Parathyroid adenoma (tissue), 2 donors: ENCODE results near the gene BRMS1L.

ENCODE experiments used
- H2AFZ ChIP-seq: fragments of 300-600 bp; sonication (generic); one replicate; pipeline ENCODE4 v1.7.0; 2017; ENCODE audit warnings: antibody characterized with exemption, mild to moderate bottlenecking
- H3K27ac ChIP-seq: fragments of 300-600 bp; sonication (generic); one replicate; pipeline ENCODE4 v1.7.0; 2017
- H3K27me3 ChIP-seq: fragments of 300-600 bp; sonication (generic); one replicate; pipeline ENCODE4 v1.7.0; 2017; ENCODE audit warnings: low read length; ENCODE audit not compliant: control insufficient read depth, insufficient read depth
- H3K36me3 ChIP-seq: fragments of 300-600 bp; sonication (generic); one replicate; pipeline ENCODE4 v1.7.0; 2017; ENCODE audit warnings: low read length; ENCODE audit not compliant: control insufficient read depth, insufficient read depth
- H3K4me1 ChIP-seq: fragments of 300-600 bp; sonication (generic); one replicate; pipeline ENCODE4 v1.7.0; 2017; ENCODE audit warnings: control low read depth
- H3K4me2 ChIP-seq: fragments of 300-600 bp; sonication (generic); one replicate; pipeline ENCODE4 v1.7.0; 2017; ENCODE audit warnings: low read length
- H3K4me3 ChIP-seq: fragments of 300-600 bp; sonication (generic); one replicate; pipeline ENCODE4 v1.7.0; 2017; ENCODE audit warnings: low read depth, low read length
- H3K79me2 ChIP-seq: fragments of 300-600 bp; sonication (generic); one replicate; pipeline ENCODE4 v1.7.0; 2017; ENCODE audit warnings: control low read depth
- H3K9ac ChIP-seq: fragments of 300-600 bp; sonication (generic); one replicate; pipeline ENCODE4 v1.7.0; 2017; ENCODE audit warnings: mild to moderate bottlenecking
- H3K9me3 ChIP-seq: fragments of 300-600 bp; sonication (generic); one replicate; pipeline ENCODE4 v1.7.0; 2017; ENCODE audit warnings: low read length; ENCODE audit not compliant: control insufficient read depth
- CTCF ChIP-seq: fragments of 300-600 bp; sonication (generic); IDR thresholded peaks from one replicate; pipeline ENCODE4 v1.7.0; 2017; ENCODE audit warnings: antibody characterized with exemption, mild to moderate bottlenecking
- donor health status: primary hyperparathyroidism.

Gene BRMS1L

GRCh38 chr14:35900741-35901140 lies 74.6 kb downstream of the BRMS1L start:
- Histone ChIP-seq H3K27ac (no peak overlapping the region), H2AFZ (no peak overlapping the region), H3K9ac (no peak overlapping the region), H3K4me3 (no peak overlapping the region), H3K27me3 (no peaks in the 10 kb centered on the region), H3K79me2 (no peaks in the 10 kb centered on the region), H3K9me3 (no peaks in the 10 kb centered on the region), H3K36me3 (no peaks in the 10 kb centered on the region), H3K4me2 (no peak overlapping the region), H3K4me1 (no peaks in the 10 kb centered on the region)
- no peak for TF ChIP-seq CTCF

- Histone ChIP-seq H2AFZ (no peak overlapping the region), H3K79me2 (no peaks in the 10 kb centered on the region), H3K4me3 (no peak overlapping the region), H3K27ac (no peak overlapping the region), H3K4me1 (no peaks in the 10 kb centered on the region), H3K4me2 (no peak overlapping the region), H3K36me3 (no peaks in the 10 kb centered on the region), H3K9ac (no peak overlapping the region), H3K9me3 (no peaks in the 10 kb centered on the region), H3K27me3 (no peaks in the 10 kb centered on the region)
- no peak for TF ChIP-seq CTCF
Observed at GRCh38 chr14:35909665-35910064, 83.5 kb downstream of the BRMS1L start.

- Histone ChIP-seq H3K9ac (no peak overlapping the region), H3K27me3 (no peaks in the 10 kb centered on the region), H3K4me2 (no peak overlapping the region), H3K4me3 (no peak overlapping the region), H3K4me1 (no peaks in the 10 kb centered on the region), H3K79me2 (no peaks in the 10 kb centered on the region), H3K27ac (no peak overlapping the region), H3K36me3 (no peaks in the 10 kb centered on the region), H2AFZ (no peak overlapping the region), H3K9me3 (no peaks in the 10 kb centered on the region)
- no peak for TF ChIP-seq CTCF
Observed at GRCh38 chr14:35910191-35910590, 84.1 kb downstream of the BRMS1L start.

GRCh38 chr14:35911097-35911496 lies 85.0 kb downstream of the BRMS1L start:
- TF ChIP-seq CTCF, result no peak
- no peaks in the 10 kb centered on the region for H3K4me1 ChIP-seq
- no peaks in the 10 kb centered on the region for H3K9me3 ChIP-seq

GRCh38 chr14:35915185-35915584 lies 89.0 kb downstream of the BRMS1L start:
- Histone ChIP-seq H3K36me3 (no peaks in the 10 kb centered on the region), H3K4me2 (no peak overlapping the region)

More at GRCh38 chr14:35911097-35911496, 85.0 kb downstream of the BRMS1L start:
- no peak overlapping the region for H2AFZ ChIP-seq
- H3K9ac ChIP-seq, result no peak overlapping the region
- H3K27ac ChIP-seq, result no peak overlapping the region
- no peaks in the 10 kb centered on the region for H3K36me3 ChIP-seq
- no peak overlapping the region for H3K4me3 ChIP-seq
- H3K27me3 ChIP-seq, result no peaks in the 10 kb centered on the region
- H3K4me2 ChIP-seq, result no peak overlapping the region
- H3K79me2 ChIP-seq, result no peaks in the 10 kb centered on the region

More at GRCh38 chr14:35915185-35915584, 89.0 kb downstream of the BRMS1L start:
- TF ChIP-seq CTCF, result no peak
- no peak overlapping the region for H2AFZ ChIP-seq
- no peaks in the 10 kb centered on the region for H3K4me1 ChIP-seq
- H3K27ac ChIP-seq, result no peak overlapping the region
- H3K4me3 ChIP-seq, result no peak overlapping the region
- no peaks in the 10 kb centered on the region for H3K27me3 ChIP-seq
- H3K79me2 ChIP-seq, result no peaks in the 10 kb centered on the region
- no peaks in the 10 kb centered on the region for H3K9me3 ChIP-seq
- no peak overlapping the region for H3K9ac ChIP-seq
